Measurements from ENCODE around the gene SREBF1. TPM values are rescaled to one million over a fixed set of nuclear protein-coding genes. Genes with fewer than 3 reads are reported as not detected.

The SREBF1 gene
- total RNA-seq, 1 experiment from 2014 or later = 230 TPM

- Histone ChIP-seq H3K9me3 (ENCODE audit: control insufficient read depth, insufficient read depth, low read depth, low read length) (no peaks in the 10 kb centered on the region), H3K4me3 (ENCODE audit: low read depth in 2 of 2, low read length in 2 of 2) (no peak overlapping the region), H3K36me3 (ENCODE audit: control insufficient read depth, insufficient read depth, low read length) (no peaks in the 10 kb centered on the region), H3K4me1 (ENCODE audit: control insufficient read depth, insufficient read depth, low read length) (peaks cover 24% of the 10 kb centered on the region), H3K27me3 (ENCODE audit: control insufficient read depth, insufficient read depth, low read length) (no peaks in the 10 kb centered on the region), H3K27ac (ENCODE audit: low read length) (no peak overlapping the region)
- TF ChIP-seq REST (IDR thresholded peaks at IDR 0.05; ENCODE audit: insufficient read depth in 1 of 2, low read depth in 2 of 2, low read length in 1 of 2) = no peak
- TF ChIP-seq SIN3A (IDR thresholded peaks at IDR 0.05; ENCODE audit: borderline replicate concordance, insufficient read depth, low read depth, low read length) = no peak
- TF ChIP-seq TCF7L2 (IDR thresholded peaks at IDR 0.05; ENCODE audit: low read depth, low read length) = no peak
- no peak for TF ChIP-seq POLR2AphosphoS5 (IDR thresholded peaks at IDR 0.05; ENCODE audit: low read depth, low read length)
- no peak for TF ChIP-seq CTCF (IDR thresholded peaks at IDR 0.05)
- ATAC-seq (no peak), DNase-seq (ENCODE audit: low read depth, low spot score) (no peak)
- intact Hi-C loops (cut with micrococcal nuclease; ENCODE audit: unreplicated experiment) = no loop called here
- ChIA-PET POLR2A (no interaction called here), CTCF (no interaction called here)
- BruUV-seq (replicated peaks) = no TSS peak
- in situ Hi-C loops (cut with HindIII; ENCODE audit: low pct_unique_long_range_greater_than_20kb, low sequenced_read_pairs) = no loop called here
Observed at GRCh38 chr17:17765359-17766076, 71.3 kb downstream of the SREBF1 start.

- H3K9me3 ChIP-seq (ENCODE audit: control insufficient read depth, insufficient read depth, low read depth, low read length) = no peaks in the 10 kb centered on the region
- ChIA-PET CTCF (no interaction called here), POLR2A (no interaction called here)
- H3K4me1 ChIP-seq (ENCODE audit: control insufficient read depth, insufficient read depth, low read length) = peaks cover 13% of the 10 kb centered on the region; the same call in 1 of the 2 replicates
- no TSS peak for BruUV-seq (replicated peaks)
- no peaks in the 10 kb centered on the region for H3K36me3 ChIP-seq (ENCODE audit: control insufficient read depth, insufficient read depth, low read length)
- H3K27me3 ChIP-seq (ENCODE audit: control insufficient read depth, insufficient read depth, low read length) = no peaks in the 10 kb centered on the region
- in situ Hi-C loops (cut with HindIII; ENCODE audit: low pct_unique_long_range_greater_than_20kb, low sequenced_read_pairs) = no loop called here
- DNase-seq (ENCODE audit: low read depth, low spot score) (no peak), ATAC-seq (no peak)
- no peak for TF ChIP-seq REST (IDR thresholded peaks at IDR 0.05; ENCODE audit: insufficient read depth in 1 of 2, low read depth in 2 of 2, low read length in 1 of 2)
- no peak for TF ChIP-seq SIN3A (IDR thresholded peaks at IDR 0.05; ENCODE audit: borderline replicate concordance, insufficient read depth, low read depth, low read length)
- TF ChIP-seq TCF7L2 (IDR thresholded peaks at IDR 0.05; ENCODE audit: low read depth, low read length) = no peak
- TF ChIP-seq CTCF (IDR thresholded peaks at IDR 0.05) = no peak
- TF ChIP-seq POLR2AphosphoS5 (IDR thresholded peaks at IDR 0.05; ENCODE audit: low read depth, low read length) = no peak
- H3K27ac ChIP-seq (ENCODE audit: low read length) = no peak overlapping the region
- intact Hi-C loops (cut with micrococcal nuclease; ENCODE audit: unreplicated experiment) = no loop called here
- no peak overlapping the region for H3K4me3 ChIP-seq (ENCODE audit: low read depth in 2 of 2, low read length in 2 of 2)
Observed at GRCh38 chr17:17763734-17764133, 73.1 kb downstream of the SREBF1 start.
